ENCODE results near the gene BBS10. TPM values are rescaled to one million over a fixed set of nuclear protein-coding genes. Genes with fewer than 3 reads are reported as not detected.

Gene BBS10
- total RNA-seq, 2 experiments from 2014 or later, result 3.7 to 3.9 TPM

DNA sequence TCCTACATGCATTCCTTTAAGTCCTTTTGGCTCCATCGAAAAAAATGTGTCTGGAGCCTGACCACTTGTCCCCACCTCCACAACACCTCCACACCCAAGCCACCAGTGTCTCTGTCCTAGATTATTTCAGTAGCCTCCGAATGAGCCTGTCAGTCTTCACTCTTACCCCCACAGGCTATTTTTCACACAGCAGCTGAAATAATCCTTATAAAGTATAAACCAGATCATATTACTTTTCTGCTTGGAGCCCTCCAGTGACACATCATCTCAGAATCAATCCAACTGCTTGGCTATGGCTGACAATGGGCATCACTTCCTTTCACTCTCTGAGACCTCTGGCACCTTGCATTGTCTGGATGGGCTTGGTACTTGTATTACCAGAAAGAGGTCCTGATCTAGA is 44.9 kb downstream of the BBS10 start:
- intact Hi-C loops (cut with micrococcal nuclease), result no loop called here
- H3K27me3 Mint-ChIP-seq, result peaks cover 2% of the 10 kb centered on the region
- no peak for TF ChIP-seq CTCF (IDR thresholded peaks at IDR 0.05)
- no peak overlapping the region for H3K4me3 Mint-ChIP-seq
- ATAC-seq (no peak), DNase-seq (no peak)
- POLR2A ChIA-PET, result no interaction called here
- H3K9me3 Mint-ChIP-seq, result no peaks in the 10 kb centered on the region
- no peak overlapping the region for H3K27ac Mint-ChIP-seq
- CTCF ChIA-PET, result interaction anchor here (0.5 kb wide), 1 partner anchor 744 kb away, joined by 3 read pairs; no protein-coding TSS in a partner anchor
- H3K4me1 Mint-ChIP-seq (ENCODE audit: low read depth), result peaks cover 3% of the 10 kb centered on the region
- no peaks in the 10 kb centered on the region for H3K36me3 Mint-ChIP-seq (ENCODE audit: low read depth)

DNA sequence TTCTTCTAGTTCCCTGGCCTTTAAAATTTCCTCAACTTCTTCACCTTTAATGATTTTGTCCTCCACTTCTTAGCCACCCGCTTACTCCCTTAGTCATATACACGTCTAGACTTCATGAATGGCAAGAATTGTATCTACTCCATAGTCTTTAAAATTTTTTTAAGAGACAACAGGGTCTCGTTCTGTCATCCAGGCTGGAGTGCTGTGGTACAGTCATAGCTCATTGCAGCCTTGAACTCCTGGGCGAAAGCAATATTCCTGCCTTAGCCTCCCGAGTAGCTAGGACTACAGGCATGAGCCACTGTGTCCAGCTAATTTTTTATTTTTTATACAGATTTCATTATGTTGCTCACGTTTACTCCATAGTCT is 47.9 kb downstream of the BBS10 start:
- no peak for TF ChIP-seq CTCF (IDR thresholded peaks at IDR 0.05)
- H3K9me3 Mint-ChIP-seq, result no peaks in the 10 kb centered on the region

DNA sequence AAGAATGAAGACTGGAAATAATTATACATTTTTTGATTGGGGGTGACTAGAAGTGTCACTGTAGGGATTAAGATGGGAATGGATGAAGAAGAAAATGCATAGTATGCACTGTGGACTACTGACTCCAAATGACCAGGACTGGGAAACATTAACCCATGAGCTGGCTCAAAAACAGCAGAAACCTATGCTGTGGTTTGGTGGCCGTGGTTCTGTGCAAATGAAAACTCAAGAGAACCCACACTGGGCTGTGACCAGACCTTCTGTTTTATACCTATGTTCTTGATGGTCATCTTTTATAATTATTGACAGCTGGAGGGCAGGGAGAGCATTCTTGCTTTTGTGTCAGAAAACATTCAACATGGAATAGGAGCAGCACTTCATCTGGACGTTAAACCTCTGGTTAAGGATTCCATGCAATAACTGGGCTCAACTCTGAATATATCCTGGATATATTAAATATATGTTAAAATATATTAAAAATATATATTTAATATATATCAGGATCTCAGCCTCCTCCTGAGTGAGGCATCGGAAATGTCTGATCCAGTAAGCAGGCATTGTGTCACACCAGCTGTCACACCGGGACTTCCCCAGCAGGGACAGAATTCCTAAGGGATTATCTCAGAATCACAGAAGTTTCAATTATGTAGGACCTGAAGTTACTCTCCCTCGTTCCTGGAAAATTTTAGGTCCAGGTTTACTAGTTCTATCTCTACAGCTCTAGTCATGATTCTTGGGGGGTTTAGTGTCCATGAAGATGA is 48.5 kb downstream of the BBS10 start:
- no peak overlapping the region for H3K27ac Mint-ChIP-seq

More for the DNA sequence above, 47.9 kb downstream of the BBS10 start:
- no peaks in the 10 kb centered on the region for H3K27me3 Mint-ChIP-seq
- H3K4me1 Mint-ChIP-seq (ENCODE audit: low read depth), result peaks cover 3% of the 10 kb centered on the region
- no peak for ATAC-seq
- POLR2A ChIA-PET, result no interaction called here
- no peak for DNase-seq
- H3K4me3 Mint-ChIP-seq, result no peak overlapping the region
- intact Hi-C loops (cut with micrococcal nuclease), result no loop called here
- CTCF ChIA-PET, result no interaction called here
- H3K36me3 Mint-ChIP-seq (ENCODE audit: low read depth), result no peaks in the 10 kb centered on the region
- no peak overlapping the region for H3K27ac Mint-ChIP-seq

More for the DNA sequence above, 48.5 kb downstream of the BBS10 start:
- H3K27me3 Mint-ChIP-seq, result no peaks in the 10 kb centered on the region
- ATAC-seq (no peak), DNase-seq (no peak)
- no peak overlapping the region for H3K4me3 Mint-ChIP-seq
- CTCF ChIA-PET, result no interaction called here
- H3K9me3 Mint-ChIP-seq, result no peaks in the 10 kb centered on the region
- no peak for TF ChIP-seq CTCF (IDR thresholded peaks at IDR 0.05)
- POLR2A ChIA-PET, result no interaction called here
- H3K36me3 Mint-ChIP-seq (ENCODE audit: low read depth), result no peaks in the 10 kb centered on the region
- intact Hi-C loops (cut with micrococcal nuclease), result no loop called here
- H3K4me1 Mint-ChIP-seq (ENCODE audit: low read depth), result peaks cover 3% of the 10 kb centered on the region

Other genes with a start within 250 kb of the BBS10 start
- 10 to 100 TPM; 81.1 to 85.6 TPM for gene OSBPL8, start 211.4 kb upstream of the BBS10 start, total RNA-seq

All from activated CD8-positive, alpha-beta T cell treated with anti-CD3 and anti-CD28 coated beads for 36 hours (primary cell).